HG02798 (cell line): ENCODE data around the gene TYW1B.
"Not testable (repeated sequence)": the region's sequence is repeated elsewhere in the genome, so short reads cannot be mapped to it uniquely, and the experiment has no call there.

Experiments used
- ATAC-seq: cut with Tn5 transposase; IDR thresholded peaks from one replicate; pipeline ENCODE4 v1.9.1; 2021; ENCODE audit warnings: mild to moderate bottlenecking; ENCODE audit not compliant: unreplicated experiment, poor library complexity

TYW1B gene

GRCh38 chr7:72635273-72635908, 192.6 kb downstream of the TYW1B start:
- ATAC-seq = not testable (repeated sequence)

GRCh38 chr7:72632765-72633292, 195.2 kb downstream of the TYW1B start:
- ATAC-seq = not testable (repeated sequence)

- ATAC-seq = not testable (repeated sequence)
Measured at GRCh38 chr7:72628375-72628774, 199.6 kb downstream of the TYW1B start.

GRCh38 chr7:72626428-72627011, 201.5 kb downstream of the TYW1B start:
- peak; percentile 39 for ATAC-seq

GRCh38 chr7:72625721-72626423, 202.1 kb downstream of the TYW1B start:
- ATAC-seq = peak; percentile 94

- ATAC-seq = no peak
Measured at GRCh38 chr7:72622532-72622931, 205.5 kb downstream of the TYW1B start.

- ATAC-seq = not testable (repeated sequence)
Measured at GRCh38 chr7:72621761-72622187, 206.2 kb downstream of the TYW1B start.

GRCh38 chr7:72620923-72621322, 207.1 kb downstream of the TYW1B start:
- not testable (repeated sequence) for ATAC-seq

GRCh38 chr7:72618435-72619180, 209.4 kb downstream of the TYW1B start:
- ATAC-seq = not testable (repeated sequence)

GRCh38 chr7:72609761-72610160, 218.2 kb downstream of the TYW1B start:
- not testable (repeated sequence) for ATAC-seq

- not testable (repeated sequence) for ATAC-seq
Measured at GRCh38 chr7:72607988-72608387, 220.0 kb downstream of the TYW1B start.

GRCh38 chr7:72605863-72606431, 222.1 kb downstream of the TYW1B start:
- ATAC-seq = not testable (repeated sequence)

- ATAC-seq = not testable (repeated sequence)
Measured at GRCh38 chr7:72604771-72605611, 223.0 kb downstream of the TYW1B start.

- ATAC-seq = not testable (repeated sequence)
Measured at GRCh38 chr7:72603476-72603875, 224.5 kb downstream of the TYW1B start.

GRCh38 chr7:72603073-72603472, 224.9 kb downstream of the TYW1B start:
- ATAC-seq = no peak

GRCh38 chr7:72601683-72602082, 226.3 kb downstream of the TYW1B start:
- ATAC-seq = not testable (repeated sequence)

- not testable (repeated sequence) for ATAC-seq
Measured at GRCh38 chr7:72590023-72590422, 238.0 kb downstream of the TYW1B start.

- ATAC-seq = not testable (repeated sequence)
Measured at GRCh38 chr7:72587267-72587666, 240.7 kb downstream of the TYW1B start.

GRCh38 chr7:72584576-72584975, 243.4 kb downstream of the TYW1B start:
- ATAC-seq = not testable (repeated sequence)
